HAP-1 (cell line): ENCODE measurements around the gene SHISA9.

ENCODE experiments used
- DNase-seq, 2 experiments: peaks; one replicate each; pipeline ENCODE4 v3.0.0-alpha.2; 2016 to 2020; ENCODE audit warnings: low spot score in 2 of 2
- H3K27me3 ChIP-seq: fragments of 250-450 bp; sonication (Bioruptor Pico); 2 replicates; pipeline ENCODE4 v1.5.1; 2020; ENCODE audit warnings: low read depth, mild to moderate bottlenecking, moderate library complexity
- H3K36me3 ChIP-seq: fragments of 250-450 bp; sonication (Bioruptor Pico); replicated peaks from 2 replicates; pipeline ENCODE4 v1.5.1; 2020; ENCODE audit warnings: mild to moderate bottlenecking
- H3K4me1 ChIP-seq: fragments of 250-450 bp; sonication (Bioruptor Pico); 2 replicates; pipeline ENCODE4 v1.5.1; 2020; ENCODE audit warnings: mild to moderate bottlenecking
- H3K4me3 ChIP-seq: fragments of 250-450 bp; sonication (Bioruptor Pico); 2 replicates; pipeline ENCODE4 v1.5.1; 2020; ENCODE audit warnings: mild to moderate bottlenecking, moderate library complexity
- H3K9me3 ChIP-seq: fragments of 250-450 bp; sonication (Bioruptor Pico); 2 replicates; pipeline ENCODE4 v1.5.1; 2020; ENCODE audit warnings: mild to moderate bottlenecking, moderate library complexity
- in situ Hi-C: fragments of 300-500 bp; cut with MboI; formaldehyde crosslinking; loops from 3 replicates; pipeline ENCODE4 v1.14.3; 2020; ENCODE audit warnings: low sequenced_read_pairs, inconsistent platforms, mixed read lengths

SHISA9 gene

DNA sequence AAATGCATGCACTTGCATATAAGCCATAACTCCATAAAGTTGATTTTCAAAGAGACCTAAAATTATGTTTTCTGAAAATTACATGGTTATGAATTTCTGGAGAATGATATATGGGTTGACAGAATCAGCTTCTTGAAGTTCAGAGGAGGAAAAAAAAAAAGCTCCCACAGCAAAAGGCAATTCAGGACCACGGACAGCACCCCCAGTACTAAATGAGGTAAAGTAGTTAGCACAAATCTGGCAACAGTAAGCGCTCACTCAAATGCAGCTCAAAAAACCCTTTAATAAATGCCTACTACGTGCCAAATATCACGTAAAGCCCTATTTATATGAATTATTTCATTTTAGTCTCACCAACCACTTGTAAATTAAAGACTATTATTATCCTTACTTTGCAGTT, 135.2 kb downstream of the SHISA9 start:
- H3K36me3 ChIP-seq = no peaks in the 10 kb centered on the region
- no peak overlapping the region for H3K4me3 ChIP-seq
- H3K4me1 ChIP-seq = no peaks in the 10 kb centered on the region
- H3K27me3 ChIP-seq = no peaks in the 10 kb centered on the region
- H3K9me3 ChIP-seq = no peaks in the 10 kb centered on the region; the same call in 1 of the 2 replicates
- in situ Hi-C loops = no loop called here
- peak in 1 of 2 experiments; percentile 23 for DNase-seq

DNA sequence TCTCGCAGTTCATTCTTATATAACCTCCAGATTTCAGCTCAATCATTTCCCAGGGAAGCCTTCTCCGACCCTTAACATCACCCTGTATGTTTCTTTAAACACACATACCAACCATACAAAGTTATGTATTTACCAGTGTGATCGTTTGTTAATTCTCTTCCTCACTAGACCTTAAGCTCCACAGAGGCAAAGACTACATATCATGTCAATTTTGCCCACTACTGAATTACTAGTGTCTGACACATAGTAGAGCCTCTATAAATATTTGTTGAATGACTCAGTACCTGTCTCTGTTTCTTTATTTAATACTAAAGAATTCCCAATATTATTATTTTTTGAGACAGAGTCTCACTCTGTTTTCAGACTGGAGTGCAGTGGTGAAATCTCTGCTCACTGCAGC, 137.2 kb downstream of the SHISA9 start:
- no peak for DNase-seq
- Histone ChIP-seq H3K27me3 (no peaks in the 10 kb centered on the region), H3K9me3 (no peaks in the 10 kb centered on the region; the same call in 1 of the 2 replicates), H3K4me3 (no peak overlapping the region), H3K4me1 (no peaks in the 10 kb centered on the region), H3K36me3 (no peaks in the 10 kb centered on the region)
- in situ Hi-C loops = no loop called here

DNA sequence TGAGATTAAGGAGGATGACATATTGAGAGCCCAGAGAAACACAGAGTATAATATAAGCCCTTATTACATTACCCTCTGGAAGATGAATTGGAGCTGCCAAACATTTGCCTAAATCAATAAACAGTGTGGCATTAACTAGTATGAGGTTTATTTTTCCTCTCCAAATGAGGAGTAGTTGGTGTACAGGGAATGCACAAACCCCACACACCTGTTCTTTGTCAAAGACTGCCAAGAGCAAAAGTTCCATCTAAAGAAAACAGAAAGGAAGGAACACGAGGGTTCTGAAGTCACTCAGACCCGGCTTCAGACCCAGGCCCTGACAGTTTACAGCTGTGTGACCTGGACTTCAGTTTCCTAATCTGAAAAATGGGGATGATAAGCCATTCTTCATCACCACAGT, 138.1 kb downstream of the SHISA9 start:
- no peak overlapping the region for H3K4me3 ChIP-seq
- no peaks in the 10 kb centered on the region; the same call in 1 of the 2 replicates for H3K9me3 ChIP-seq
- no peak for DNase-seq
- in situ Hi-C loops = no loop called here
- no peaks in the 10 kb centered on the region for H3K27me3 ChIP-seq
- H3K36me3 ChIP-seq = no peaks in the 10 kb centered on the region
- H3K4me1 ChIP-seq = no peaks in the 10 kb centered on the region

DNA sequence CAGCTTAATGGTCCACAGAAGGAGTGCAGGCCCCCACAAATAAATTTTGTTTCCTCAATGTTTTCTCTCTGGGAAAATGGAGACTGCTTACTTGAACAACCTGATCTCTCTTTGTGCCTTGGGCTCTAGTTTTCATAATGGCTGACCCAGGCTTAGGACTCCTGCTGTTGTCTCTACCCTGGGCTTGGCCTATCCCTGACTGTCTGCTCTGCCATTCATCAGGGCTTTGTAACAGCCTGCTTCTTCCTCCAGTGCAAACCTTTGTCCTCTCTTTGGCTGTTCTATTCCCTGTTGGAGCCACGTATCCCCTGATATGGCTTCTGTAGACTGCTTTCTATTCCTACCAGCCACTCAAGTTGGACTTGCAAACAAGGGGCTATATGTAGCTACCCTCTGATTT, 139.8 kb downstream of the SHISA9 start:
- Histone ChIP-seq H3K27me3 (no peaks in the 10 kb centered on the region), H3K4me1 (no peaks in the 10 kb centered on the region), H3K4me3 (no peak overlapping the region), H3K36me3 (no peaks in the 10 kb centered on the region), H3K9me3 (no peaks in the 10 kb centered on the region)
- in situ Hi-C loops = no loop called here
- DNase-seq = no peak

DNA sequence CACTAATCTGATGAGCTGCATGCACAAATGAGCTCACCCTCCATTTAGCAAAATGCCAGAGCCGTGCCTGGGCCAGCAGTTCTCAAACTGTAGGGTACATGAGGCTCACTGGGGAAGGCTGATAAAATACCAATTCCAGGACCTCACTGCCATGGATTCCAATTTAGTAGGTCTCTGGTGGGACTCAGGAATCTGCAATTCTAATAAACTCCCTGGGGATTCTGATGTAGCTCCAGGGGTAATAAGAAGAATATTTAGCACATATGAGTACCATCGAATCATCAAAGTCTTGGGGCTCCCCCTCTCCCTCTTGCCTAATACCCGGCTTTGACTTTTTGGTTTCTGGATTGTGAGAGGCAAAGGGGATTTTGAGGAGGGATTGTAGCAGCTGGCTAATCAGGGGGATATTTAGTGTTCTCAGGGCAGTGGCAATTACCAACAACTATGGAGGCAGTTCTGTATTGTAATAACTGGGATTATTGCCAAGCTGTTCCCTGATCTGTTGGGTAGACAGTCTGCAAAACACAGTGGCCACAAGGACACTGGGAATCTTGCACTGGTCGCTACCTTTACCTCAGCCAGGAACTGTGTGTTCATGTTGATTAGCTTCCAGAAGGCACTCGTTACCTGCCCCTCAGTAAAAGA, 140.4 kb downstream of the SHISA9 start:
- Histone ChIP-seq H3K36me3 (no peaks in the 10 kb centered on the region), H3K9me3 (no peaks in the 10 kb centered on the region), H3K4me1 (no peaks in the 10 kb centered on the region), H3K27me3 (no peaks in the 10 kb centered on the region), H3K4me3 (no peak overlapping the region)
- DNase-seq = no peak
- in situ Hi-C loops = no loop called here

DNA sequence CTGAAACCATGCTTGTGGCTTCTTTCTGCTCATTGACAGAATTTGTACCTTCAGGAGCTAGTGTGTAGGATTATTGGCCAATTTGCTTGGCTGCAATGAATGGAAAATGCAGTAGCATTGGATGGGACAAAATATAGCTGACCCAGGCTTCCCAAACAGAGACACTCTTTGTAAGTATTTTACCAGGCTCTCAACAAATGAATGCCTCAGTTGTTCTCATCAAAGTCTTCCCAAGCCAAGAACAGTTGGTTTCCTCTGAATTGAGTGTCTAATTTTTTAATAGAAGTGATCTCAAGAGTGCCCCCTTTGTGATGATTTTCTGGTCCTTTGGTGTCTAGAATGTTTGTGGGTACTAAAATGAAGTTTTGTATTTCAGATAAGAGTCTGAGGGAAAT, 140.9 kb downstream of the SHISA9 start:
- DNase-seq = no peak
- in situ Hi-C loops = no loop called here
- H3K9me3 ChIP-seq = no peaks in the 10 kb centered on the region
- no peaks in the 10 kb centered on the region for H3K36me3 ChIP-seq
- H3K27me3 ChIP-seq = no peaks in the 10 kb centered on the region
- no peak overlapping the region for H3K4me3 ChIP-seq
- H3K4me1 ChIP-seq = no peaks in the 10 kb centered on the region

DNA sequence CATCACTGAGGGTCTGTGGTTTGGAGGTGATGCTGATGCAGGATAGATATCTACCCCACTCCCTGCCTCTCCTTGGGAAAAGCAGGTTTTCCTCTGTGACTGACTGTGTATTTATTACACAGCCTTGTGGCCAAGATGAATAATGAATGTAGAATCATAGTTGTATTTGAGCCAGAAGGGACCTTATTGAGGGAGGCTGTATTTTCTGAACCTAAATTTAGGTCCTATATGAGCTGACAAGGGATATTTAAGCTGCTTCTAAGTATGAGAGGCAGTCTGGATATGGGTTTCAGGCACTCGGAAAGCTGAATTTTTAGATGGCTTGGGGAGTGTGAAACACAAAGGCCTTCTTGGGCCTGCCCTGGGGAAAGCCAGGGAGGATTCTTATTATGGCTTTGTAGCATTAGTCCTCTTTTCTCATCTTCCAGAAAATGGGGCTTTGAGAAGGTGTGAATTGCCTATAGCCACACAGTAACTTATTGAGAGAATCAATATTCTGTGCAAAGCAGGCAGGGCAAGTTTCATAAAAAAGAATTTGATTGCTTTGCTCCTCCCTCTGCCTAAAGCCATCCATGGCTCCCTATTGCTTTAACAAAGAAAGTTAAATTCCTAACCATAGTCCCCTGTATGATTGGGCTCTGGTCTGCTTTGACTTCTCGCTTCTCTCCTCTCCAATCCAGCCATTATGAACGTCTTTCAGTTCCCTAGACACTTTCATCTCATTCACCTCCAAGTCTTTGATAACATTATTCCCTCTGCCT, 144.8 kb downstream of the SHISA9 start:
- Histone ChIP-seq H3K36me3 (no peaks in the 10 kb centered on the region), H3K4me1 (no peaks in the 10 kb centered on the region), H3K4me3 (no peak overlapping the region), H3K9me3 (no peaks in the 10 kb centered on the region), H3K27me3 (no peaks in the 10 kb centered on the region)
- no peak for DNase-seq
- in situ Hi-C loops = no loop called here

DNA sequence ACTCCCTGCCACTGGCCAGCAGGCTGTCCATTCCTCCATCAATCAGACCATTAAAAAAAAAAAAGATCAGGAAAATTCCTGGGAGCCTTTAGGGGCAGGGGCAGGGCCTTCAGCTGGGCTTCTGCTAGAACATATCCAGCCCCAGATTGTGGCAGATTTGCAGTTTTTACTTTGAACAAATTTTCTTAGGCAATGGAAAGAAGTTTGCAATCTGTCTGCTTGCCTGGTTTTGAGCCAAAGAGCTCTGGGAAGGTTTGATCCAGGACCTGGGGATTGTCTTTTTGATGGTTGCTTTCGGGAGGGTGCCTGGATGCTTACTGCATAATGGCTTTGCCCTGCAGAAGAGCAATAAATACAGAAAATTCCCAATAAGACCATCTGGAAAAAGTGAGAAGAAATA, 145.9 kb downstream of the SHISA9 start:
- H3K4me1 ChIP-seq = no peaks in the 10 kb centered on the region
- no peaks in the 10 kb centered on the region for H3K27me3 ChIP-seq
- no peaks in the 10 kb centered on the region for H3K36me3 ChIP-seq
- no peaks in the 10 kb centered on the region for H3K9me3 ChIP-seq
- no peak for DNase-seq
- H3K4me3 ChIP-seq = no peak overlapping the region
- in situ Hi-C loops = no loop called here

DNA sequence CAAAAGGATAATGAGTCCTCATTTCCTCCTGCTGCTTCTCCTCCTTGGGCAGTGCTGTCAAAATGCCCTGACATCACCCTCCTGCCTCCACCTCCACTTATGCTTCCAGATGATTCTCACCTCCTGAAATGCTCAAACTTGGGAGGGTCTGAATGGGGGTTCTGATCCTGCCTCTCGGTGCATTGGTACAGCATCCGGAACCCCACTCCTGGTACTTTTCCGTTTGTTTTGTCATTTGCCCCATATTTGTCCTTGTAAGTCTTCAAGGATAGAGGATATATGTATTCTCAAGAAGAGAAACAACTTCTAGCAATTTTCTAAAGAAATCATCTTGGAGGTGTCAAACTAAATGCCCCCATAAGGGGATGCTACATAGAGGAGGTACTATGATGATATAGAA, 148.3 kb downstream of the SHISA9 start:
- in situ Hi-C loops = no loop called here
- no peaks in the 10 kb centered on the region for H3K4me1 ChIP-seq

DNA sequence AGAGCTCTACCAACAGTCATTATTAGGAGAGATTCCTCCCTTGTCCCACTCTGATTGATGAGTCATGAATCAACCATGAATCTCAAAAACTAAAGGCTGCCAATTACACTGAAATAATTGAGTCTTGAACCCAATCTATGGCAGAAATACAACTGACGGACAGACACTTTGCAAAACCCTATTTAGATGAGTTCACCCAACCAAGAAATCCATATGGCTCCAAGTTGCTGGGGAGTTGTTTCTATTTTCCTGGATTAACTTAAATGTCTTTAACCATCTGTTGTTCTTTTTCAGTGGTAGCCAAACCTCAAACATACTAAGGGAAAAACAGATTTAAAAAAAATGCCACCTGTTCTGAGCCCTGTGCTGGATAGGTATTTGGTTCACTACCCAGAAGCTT, 151.0 kb downstream of the SHISA9 start:
- H3K36me3 ChIP-seq = no peaks in the 10 kb centered on the region

More for the DNA sequence above, 148.3 kb downstream of the SHISA9 start:
- H3K9me3 ChIP-seq = no peaks in the 10 kb centered on the region
- no peaks in the 10 kb centered on the region for H3K27me3 ChIP-seq
- no peak for DNase-seq
- no peak overlapping the region for H3K4me3 ChIP-seq
- H3K36me3 ChIP-seq = no peaks in the 10 kb centered on the region

DNA sequence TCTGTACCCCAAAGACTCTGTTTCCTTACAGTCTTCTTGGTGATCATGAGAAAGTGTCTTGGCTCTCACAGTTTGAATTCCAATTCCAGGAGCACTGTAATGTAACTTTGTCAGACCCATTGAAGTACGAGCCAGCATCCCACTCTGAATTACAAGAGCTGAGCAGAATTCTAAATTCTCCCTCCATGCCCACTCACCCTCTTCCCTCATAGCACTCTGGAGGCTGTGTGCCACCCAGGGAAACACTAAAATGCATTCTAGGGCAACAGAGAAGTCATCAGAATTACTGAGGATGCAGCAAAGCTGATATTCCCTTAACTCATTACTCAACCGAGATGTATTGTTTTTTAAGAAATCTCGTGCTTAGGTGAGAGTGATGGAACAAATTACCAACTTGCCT, 154.1 kb downstream of the SHISA9 start:
- in situ Hi-C loops = no loop called here
- H3K4me1 ChIP-seq = no peaks in the 10 kb centered on the region
- no peak overlapping the region for H3K4me3 ChIP-seq
- H3K36me3 ChIP-seq = no peaks in the 10 kb centered on the region
- no peak for DNase-seq
- no peaks in the 10 kb centered on the region for H3K27me3 ChIP-seq
- H3K9me3 ChIP-seq = peaks cover 3% of the 10 kb centered on the region; the same call in 1 of the 2 replicates

More for the DNA sequence above, 151.0 kb downstream of the SHISA9 start:
- Histone ChIP-seq H3K9me3 (peaks cover 3% of the 10 kb centered on the region; the same call in 1 of the 2 replicates), H3K4me3 (no peak overlapping the region), H3K4me1 (no peaks in the 10 kb centered on the region), H3K27me3 (no peaks in the 10 kb centered on the region)
- in situ Hi-C loops = no loop called here
- no peak for DNase-seq

DNA sequence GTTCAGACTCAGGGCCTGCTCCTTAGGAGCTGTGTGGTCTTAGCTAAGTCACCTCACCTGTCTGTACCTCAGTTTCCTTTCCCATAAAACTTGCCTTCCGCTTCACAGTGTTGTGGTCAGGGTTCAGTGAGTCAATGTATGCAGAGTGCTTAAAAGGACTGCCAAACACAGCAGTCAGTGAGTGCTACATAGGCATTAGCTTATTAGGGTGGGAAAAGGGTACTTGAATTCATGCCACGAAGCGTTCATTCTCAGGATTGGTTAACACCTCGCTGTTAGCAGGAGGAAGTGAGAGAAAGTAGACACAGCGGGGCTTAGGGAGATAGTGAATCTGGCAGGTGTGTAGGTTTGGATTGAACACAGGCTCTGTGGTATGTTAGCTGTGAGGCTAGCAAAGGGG, 155.2 kb downstream of the SHISA9 start:
- no peaks in the 10 kb centered on the region for H3K27me3 ChIP-seq
- no peaks in the 10 kb centered on the region for H3K4me1 ChIP-seq
- no peak overlapping the region for H3K4me3 ChIP-seq
- DNase-seq = no peak
- H3K36me3 ChIP-seq = no peaks in the 10 kb centered on the region
- H3K9me3 ChIP-seq = peaks cover 3% of the 10 kb centered on the region; the same call in 1 of the 2 replicates
- in situ Hi-C loops = no loop called here

DNA sequence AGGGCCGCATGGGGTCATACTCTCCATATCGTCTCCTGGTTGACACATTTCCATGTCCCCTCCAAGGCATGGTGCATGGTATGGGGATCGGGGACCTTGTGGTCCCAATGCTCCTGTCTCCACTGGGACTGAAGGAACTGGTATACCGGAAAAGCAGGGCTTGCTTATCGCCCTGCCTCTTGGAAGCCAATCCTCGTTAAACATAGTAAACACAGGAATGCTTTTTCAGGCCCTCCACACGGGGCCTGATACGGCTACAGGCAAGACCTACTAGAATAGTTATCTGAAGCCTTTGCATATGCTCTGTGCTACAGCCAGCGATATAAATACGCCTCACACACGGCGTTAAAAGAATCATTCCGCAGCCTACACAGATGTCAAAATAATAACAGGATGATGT, 159.5 kb downstream of the SHISA9 start:
- in situ Hi-C loops = no loop called here
- no peaks in the 10 kb centered on the region for H3K36me3 ChIP-seq
- H3K4me1 ChIP-seq = no peaks in the 10 kb centered on the region
- H3K27me3 ChIP-seq = no peaks in the 10 kb centered on the region
- H3K9me3 ChIP-seq = no peaks in the 10 kb centered on the region
- no peak overlapping the region for H3K4me3 ChIP-seq
- no peak for DNase-seq

DNA sequence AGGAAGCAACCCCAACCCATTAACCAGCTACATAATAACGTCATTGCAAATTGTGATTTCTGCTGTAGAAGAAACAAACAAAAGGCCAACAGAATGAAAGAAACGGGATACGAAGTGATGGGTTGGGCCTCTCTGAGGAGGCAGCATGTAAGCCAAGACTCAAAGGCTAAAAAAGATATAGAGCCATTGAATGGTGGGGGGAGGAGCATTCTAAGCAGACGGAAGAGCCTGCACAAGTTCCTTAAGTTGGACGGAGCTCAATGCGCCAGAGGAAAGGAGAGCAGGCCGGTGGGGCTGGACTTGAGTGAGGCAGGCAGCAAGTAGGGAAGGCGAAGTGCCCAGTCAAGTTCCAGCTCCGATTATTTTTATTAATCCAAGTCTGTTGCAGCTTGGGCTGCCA, 160.3 kb downstream of the SHISA9 start:
- in situ Hi-C loops = no loop called here
- H3K27me3 ChIP-seq = no peaks in the 10 kb centered on the region
- H3K4me3 ChIP-seq = no peak overlapping the region
- no peak for DNase-seq
- H3K9me3 ChIP-seq = no peaks in the 10 kb centered on the region
- no peaks in the 10 kb centered on the region for H3K4me1 ChIP-seq
- H3K36me3 ChIP-seq = no peaks in the 10 kb centered on the region
